WTC11 (cell line): ENCODE results near the gene PRICKLE3. TPM values are rescaled to one million over a fixed set of nuclear protein-coding genes. Genes with fewer than 3 reads are reported as not detected.

Experiments used
- ATAC-seq: fragments of 200-7000 bp; cut with Tn5 transposase; 2 replicates; pipeline ENCODE4 v1.10.0; 2021; ENCODE audit warnings: mild to moderate bottlenecking, moderate library complexity
- CTCF ChIA-PET: fragments of 300-600 bp; sonication (Branson Sonifier 250); formaldehyde crosslinking; loops from one replicate; lab custom pipeline; 2021; ENCODE audit warnings: antibody characterized with exemption; lab: Charles Lee
- POLR2A ChIA-PET: fragments of 350-600 bp; sonication (Branson Sonifier 250); formaldehyde crosslinking; loops from one replicate; lab custom pipeline; 2021; ENCODE audit warnings: antibody characterized with exemption; lab: Charles Lee
- DNase-seq: peaks from one replicate; pipeline ENCODE4 v3.0.0; 2021; ENCODE audit warnings: low spot score
- H3K27ac Mint-ChIP-seq: 2 replicates; pipeline ENCODE4 v1.8.0; 2021; ENCODE audit warnings: mixed read lengths
- H3K27me3 Mint-ChIP-seq: 2 replicates; pipeline ENCODE4 v1.8.0; 2021; ENCODE audit warnings: low read depth, mild to moderate bottlenecking, moderate library complexity, mixed read lengths
- H3K36me3 Mint-ChIP-seq: 2 replicates; pipeline ENCODE4 v1.8.0; 2021; ENCODE audit warnings: mixed read lengths
- H3K4me1 Mint-ChIP-seq: 2 replicates; pipeline ENCODE4 v1.8.0; 2022; ENCODE audit warnings: mixed read lengths
- H3K4me3 Mint-ChIP-seq: 2 replicates; pipeline ENCODE4 v1.8.0; 2021; ENCODE audit warnings: mild to moderate bottlenecking, moderate library complexity, mixed read lengths
- H3K9me3 Mint-ChIP-seq: 2 replicates; pipeline ENCODE4 v1.8.0; 2021; ENCODE audit warnings: mixed read lengths
- ATF6 ChIP-seq: sonication (generic); formaldehyde crosslinking; IDR thresholded peaks from 2 replicates; pipeline ENCODE4 v1.8.1; 2023; ENCODE audit warnings: mild to moderate bottlenecking, missing genetic modification reagents
- CDX4 ChIP-seq: fragments of 250-450 bp; sonication (Bioruptor Pico); IDR thresholded peaks from 2 replicates; pipeline ENCODE4 v1.9.0; 2021; ENCODE audit warnings: moderate library complexity, mild to moderate bottlenecking, inconsistent platforms, borderline replicate concordance
- CREM ChIP-seq: sonication (generic); formaldehyde crosslinking; IDR thresholded peaks from 2 replicates; pipeline ENCODE4 v1.8.1; 2022; ENCODE audit warnings: mild to moderate bottlenecking, missing genetic modification reagents, moderate library complexity
- GABPB1 ChIP-seq: sonication (generic); formaldehyde crosslinking; IDR thresholded peaks from 2 replicates; pipeline ENCODE4 v1.8.1; 2023; ENCODE audit warnings: mild to moderate bottlenecking, missing genetic modification reagents
- IRF1 ChIP-seq: sonication (generic); formaldehyde crosslinking; IDR thresholded peaks from 2 replicates; pipeline ENCODE4 v1.8.0; 2023; ENCODE audit warnings: missing genetic modification reagents
- JAZF1 ChIP-seq: fragments of 250-450 bp; sonication (Bioruptor Pico); IDR thresholded peaks from 2 replicates; pipeline ENCODE4 v1.9.0; 2021; ENCODE audit warnings: moderate library complexity, mild to moderate bottlenecking, inconsistent platforms
- KAT7 ChIP-seq: sonication (generic); formaldehyde crosslinking; IDR thresholded peaks from 2 replicates; pipeline ENCODE4 v1.8.1; 2023; ENCODE audit warnings: missing genetic modification reagents, mild to moderate bottlenecking, borderline replicate concordance
- MYBL2 ChIP-seq: sonication (generic); formaldehyde crosslinking; IDR thresholded peaks from 2 replicates; pipeline ENCODE4 v1.8.1; 2023; ENCODE audit warnings: mild to moderate bottlenecking, moderate library complexity, missing genetic modification reagents
- NFYB ChIP-seq: sonication (generic); formaldehyde crosslinking; conservative IDR thresholded peaks from 2 replicates; pipeline ENCODE4 v1.8.0; 2022; ENCODE audit warnings: low read depth, missing genetic modification reagents
- PRDM15 ChIP-seq: sonication (generic); formaldehyde crosslinking; IDR thresholded peaks from 2 replicates; pipeline ENCODE4 v1.8.0; 2022; ENCODE audit warnings: missing genetic modification reagents
- RELA ChIP-seq: sonication (generic); formaldehyde crosslinking; IDR thresholded peaks from 2 replicates; pipeline ENCODE4 v1.8.1; 2022; ENCODE audit warnings: missing genetic modification reagents, mild to moderate bottlenecking, borderline replicate concordance
- SOX15 ChIP-seq: fragments of 250-450 bp; sonication (Bioruptor Pico); IDR thresholded peaks from 2 replicates; pipeline ENCODE4 v1.9.0; 2021; ENCODE audit warnings: mild to moderate bottlenecking
- SP1 ChIP-seq: sonication (generic); formaldehyde crosslinking; conservative IDR thresholded peaks from 2 replicates; pipeline ENCODE4 v1.8.1; 2022; ENCODE audit warnings: missing genetic modification reagents
- STAT6 ChIP-seq: sonication (generic); formaldehyde crosslinking; conservative IDR thresholded peaks from 2 replicates; pipeline ENCODE4 v1.8.1; 2023; ENCODE audit warnings: mild to moderate bottlenecking, low read depth, missing genetic modification reagents, moderate library complexity
- TEAD4 ChIP-seq: sonication (generic); formaldehyde crosslinking; IDR thresholded peaks from 2 replicates; pipeline ENCODE4 v1.8.0; 2022; ENCODE audit warnings: mild to moderate bottlenecking, missing genetic modification reagents
- ZBTB21 ChIP-seq: sonication (generic); formaldehyde crosslinking; IDR thresholded peaks from 2 replicates; pipeline ENCODE4 v1.8.1; 2023; ENCODE audit warnings: mild to moderate bottlenecking, missing genetic modification reagents, borderline replicate concordance
- ZMAT4 ChIP-seq: fragments of 250-450 bp; sonication (Bioruptor Pico); IDR thresholded peaks from 2 replicates; pipeline ENCODE4 v1.9.0; 2021; ENCODE audit warnings: mild to moderate bottlenecking
- ZNF121 ChIP-seq: sonication (generic); formaldehyde crosslinking; IDR thresholded peaks from 2 replicates; pipeline ENCODE4 v1.8.0; 2023; ENCODE audit warnings: missing genetic modification reagents
- ZNF138 ChIP-seq: sonication (generic); formaldehyde crosslinking; conservative IDR thresholded peaks from 2 replicates; pipeline ENCODE4 v1.8.1; 2022; ENCODE audit warnings: mild to moderate bottlenecking, moderate library complexity, missing genetic modification reagents
- ZNF219 ChIP-seq: sonication (generic); formaldehyde crosslinking; IDR thresholded peaks from 2 replicates; pipeline ENCODE4 v1.8.0; 2023; ENCODE audit warnings: missing genetic modification reagents, mild to moderate bottlenecking, borderline replicate concordance
- ZNF232 ChIP-seq: sonication (generic); formaldehyde crosslinking; IDR thresholded peaks from 2 replicates; pipeline ENCODE4 v1.8.0; 2022; ENCODE audit warnings: mild to moderate bottlenecking, missing genetic modification reagents
- ZNF263 ChIP-seq: sonication (generic); formaldehyde crosslinking; IDR thresholded peaks from 2 replicates; pipeline ENCODE4 v1.8.1; 2022; ENCODE audit warnings: low read depth, mild to moderate bottlenecking, moderate library complexity, missing genetic modification reagents
- ZNF396 ChIP-seq: fragments of 250-450 bp; sonication (Bioruptor Pico); IDR thresholded peaks from 2 replicates; pipeline ENCODE4 v1.8.0; 2021; ENCODE audit warnings: mild to moderate bottlenecking, moderate library complexity, borderline replicate concordance
- ZNF416 ChIP-seq: fragments of 250-450 bp; sonication (Bioruptor Pico); IDR thresholded peaks from 2 replicates; pipeline ENCODE4 v1.9.0; 2021; ENCODE audit warnings: mild to moderate bottlenecking, inconsistent platforms
- ZNF671 ChIP-seq: fragments of 250-450 bp; sonication (Bioruptor Pico); IDR thresholded peaks from 2 replicates; pipeline ENCODE4 v1.8.0; 2021; ENCODE audit warnings: mild to moderate bottlenecking
- ZSCAN18 ChIP-seq: fragments of 250-450 bp; sonication (Bioruptor Pico); IDR thresholded peaks from 2 replicates; pipeline ENCODE4 v2.1.2; 2022; ENCODE audit warnings: mild to moderate bottlenecking, moderate library complexity
- total RNA-seq: library from RNA; stranded (reverse); gene quantifications from 3 replicates; pipeline ENCODE4 v1.2.3, GENCODE V29; 2021

Gene PRICKLE3
- total RNA-seq, 1 experiment from 2014 or later, result 14.6 TPM

GRCh38 chrX:49228185-49228584 is 42.0 kb upstream of the PRICKLE3 start:
- H3K9me3 Mint-ChIP-seq, result no peaks in the 10 kb centered on the region
- peaks cover 20% of the 10 kb centered on the region for H3K27me3 Mint-ChIP-seq
- POLR2A ChIA-PET, result no interaction called here
- TF ChIP-seq NFYB (CRISPR knock-in tag), result no peak
- TF ChIP-seq STAT6 (CRISPR knock-in tag), result no peak
- TF ChIP-seq ZSCAN18 (CRISPR knock-in tag), result no peak
- TF ChIP-seq ZBTB21 (CRISPR knock-in tag), result no peak
- no peak for TF ChIP-seq TEAD4 (CRISPR knock-in tag)
- no peak for TF ChIP-seq ZNF396
- no peak for TF ChIP-seq ZNF121
- TF ChIP-seq RELA, result no peak
- no peak for TF ChIP-seq GABPB1 (CRISPR knock-in tag)
- TF ChIP-seq SOX15 (CRISPR knock-in tag), result no peak
- no peak for TF ChIP-seq PRDM15 (CRISPR knock-in tag)
- no peak for TF ChIP-seq MYBL2 (CRISPR knock-in tag)
- no peak for TF ChIP-seq KAT7 (CRISPR knock-in tag)
- TF ChIP-seq CDX4 (CRISPR knock-in tag), result no peak
- TF ChIP-seq SP1, result no peak
- TF ChIP-seq ZNF219 (CRISPR knock-in tag), result no peak
- no peak for TF ChIP-seq ZNF671
- TF ChIP-seq ZNF416 (CRISPR knock-in tag), result no peak
- no peak for TF ChIP-seq ZNF138 (CRISPR knock-in tag)
- no peak for TF ChIP-seq CREM (CRISPR knock-in tag)
- no peak overlapping the region for H3K4me3 Mint-ChIP-seq
- DNase-seq (no peak), ATAC-seq (no peak)
- H3K27ac Mint-ChIP-seq, result no peak overlapping the region
- no peaks in the 10 kb centered on the region for H3K36me3 Mint-ChIP-seq
- CTCF ChIA-PET, result interaction anchor here (0.6 to 2.3 kb wide), 4 partner anchors 10 to 43 kb away, joined by 4 to 13 read pairs (median 7); no protein-coding TSS in a partner anchor
- H3K4me1 Mint-ChIP-seq, result peaks cover 10% of the 10 kb centered on the region

GRCh38 chrX:49227726-49228125 is 41.6 kb upstream of the PRICKLE3 start:
- Mint-ChIP-seq H3K36me3 (no peaks in the 10 kb centered on the region), H3K27me3 (peaks cover 20% of the 10 kb centered on the region), H3K4me1 (peaks cover 10% of the 10 kb centered on the region), H3K4me3 (no peak overlapping the region), H3K9me3 (no peaks in the 10 kb centered on the region), H3K27ac (no peak overlapping the region)
- POLR2A ChIA-PET, result no interaction called here
- ATAC-seq (no peak), DNase-seq (no peak)
- CTCF ChIA-PET, result interaction anchor here (1.1 to 2.3 kb wide), 3 partner anchors 18 to 37 kb away, joined by 3 to 13 read pairs (median 4); no protein-coding TSS in a partner anchor
- TF ChIP-seq ZBTB21 (CRISPR knock-in tag), result no peak
- no peak for TF ChIP-seq ZNF121
- no peak for TF ChIP-seq ZNF232
- no peak for TF ChIP-seq ZNF263 (CRISPR knock-in tag)
- no peak for TF ChIP-seq ATF6 (CRISPR knock-in tag)
- TF ChIP-seq ZNF219 (CRISPR knock-in tag), result no peak
- TF ChIP-seq CREM (CRISPR knock-in tag), result no peak
- TF ChIP-seq IRF1 (CRISPR knock-in tag), result no peak
- no peak for TF ChIP-seq ZMAT4 (CRISPR knock-in tag)
- no peak for TF ChIP-seq RELA
- no peak for TF ChIP-seq JAZF1
